ENCODE measurements around the gene ZNF385C.
"Not testable (repeated sequence)": the region's sequence is repeated elsewhere in the genome, so short reads cannot be mapped to it uniquely, and the experiment has no call there.

The ZNF385C gene

DNA sequence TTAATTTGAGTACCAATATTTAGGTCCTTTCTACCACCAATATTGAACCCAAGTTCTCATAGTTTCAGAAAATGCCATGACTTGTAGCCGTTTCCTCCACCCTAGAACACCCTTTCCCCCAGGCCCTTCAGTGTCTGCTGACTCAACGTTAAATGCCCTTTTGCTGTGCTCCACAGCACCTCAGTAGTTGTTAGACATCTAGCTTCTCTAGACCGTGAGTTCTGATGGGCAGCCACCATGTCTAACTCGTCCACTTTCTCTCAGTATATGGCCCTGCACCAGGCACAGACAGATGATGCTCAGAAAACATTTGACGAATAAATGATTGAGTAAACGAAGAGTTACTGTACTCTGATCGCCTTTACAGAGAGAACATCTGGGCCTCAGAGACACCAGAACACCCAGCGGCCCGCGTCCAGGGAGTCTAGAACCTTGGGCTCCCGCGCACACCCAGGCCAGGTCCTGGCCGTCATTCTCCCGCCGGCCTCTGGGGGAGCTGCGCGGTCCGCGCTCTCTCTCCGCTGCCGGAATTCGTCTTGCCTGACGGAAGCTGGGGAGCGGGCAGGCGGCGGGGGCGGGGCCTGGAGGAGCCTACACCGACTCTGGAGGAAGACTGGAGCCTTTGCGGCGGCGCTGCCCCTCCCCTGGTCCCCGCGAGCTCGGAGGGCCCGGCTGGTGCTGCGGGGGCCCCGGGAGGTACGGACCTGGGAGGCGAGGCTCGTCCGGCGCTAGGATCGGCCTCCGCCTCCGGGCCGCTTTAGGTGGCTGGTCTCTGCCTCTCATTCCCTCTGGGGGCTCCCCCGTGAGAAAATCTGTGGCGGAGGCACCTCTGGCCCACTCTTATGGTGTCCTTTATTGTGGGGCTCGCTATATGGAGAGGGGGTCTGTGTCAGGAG, 78.5 kb downstream of the ZNF385C start, which contains the start of gene NKIRAS2:
TSS of gene NKIRAS2 (plus strand) at position 582 of the 896 bp plus-strand sequence. CDS start 1,488 bp downstream, outside the sequence.
- Histone ChIP-seq H3K9ac (ENCODE audit: insufficient read length) (peak within 1 kb of the TSS; percentile 98), H3K27ac (peak within 1 kb of the TSS; percentile 65), H3K36me3 (ENCODE audit: insufficient read depth, low read length) (peaks cover 24% of the 10 kb centered on the region; the same call in 1 of the 2 replicates), H3K4me3 (peak within 1 kb of the TSS; percentile 93), H3K9me3 (ENCODE audit: low read depth, low read length) (no peaks in the 10 kb centered on the region)
- DNase-seq (ENCODE audit: low read depth, low spot score): no peak
- peak; percentile 85 for TF ChIP-seq POLR2AphosphoS5 (IDR thresholded peaks at IDR 0.05; ENCODE audit: borderline replicate concordance, low read depth, low read length)
- TF ChIP-seq FOXP2 (optimal IDR thresholded peaks at IDR 0.05; ENCODE audit: control extremely low read depth, extremely low read length, insufficient read depth): peak; percentile 18
- no peak for TF ChIP-seq EZH2 (IDR thresholded peaks at IDR 0.05)

DNA sequence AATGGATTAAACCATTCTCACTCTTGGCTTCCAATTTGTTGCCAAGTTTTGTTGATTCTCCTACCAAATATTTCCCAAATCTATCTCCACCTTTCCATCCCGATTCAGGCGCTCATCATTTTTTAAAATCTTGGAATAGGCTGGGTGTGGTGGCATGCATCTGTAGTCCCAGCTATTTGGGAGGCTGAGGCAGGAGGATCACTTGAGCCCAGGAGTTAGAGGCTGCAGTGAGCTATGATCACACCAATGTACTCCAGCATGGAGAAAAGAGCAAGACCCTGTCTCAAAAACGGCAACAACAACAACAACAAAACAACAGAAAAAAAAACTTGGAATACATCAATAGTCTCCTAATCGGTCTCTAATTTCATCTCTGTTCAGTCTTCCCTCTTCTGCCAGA, 79.3 kb downstream of the ZNF385C start:
- TF ChIP-seq POLR2AphosphoS5 (IDR thresholded peaks at IDR 0.05; ENCODE audit: borderline replicate concordance, low read depth, low read length) (no peak), FOXP2 (optimal IDR thresholded peaks at IDR 0.05; ENCODE audit: control extremely low read depth, extremely low read length, insufficient read depth) (no peak), EZH2 (IDR thresholded peaks at IDR 0.05) (no peak)
- no peaks in the 10 kb centered on the region for H3K9me3 ChIP-seq (ENCODE audit: low read depth, low read length)
- no peak overlapping the region for H3K4me3 ChIP-seq
- H3K36me3 ChIP-seq (ENCODE audit: insufficient read depth, low read length): peaks cover 18% of the 10 kb centered on the region; the same call in 1 of the 2 replicates
- no peak overlapping the region for H3K9ac ChIP-seq (ENCODE audit: insufficient read length)
- DNase-seq (ENCODE audit: low read depth, low spot score): no peak
- no peak overlapping the region for H3K27ac ChIP-seq

DNA sequence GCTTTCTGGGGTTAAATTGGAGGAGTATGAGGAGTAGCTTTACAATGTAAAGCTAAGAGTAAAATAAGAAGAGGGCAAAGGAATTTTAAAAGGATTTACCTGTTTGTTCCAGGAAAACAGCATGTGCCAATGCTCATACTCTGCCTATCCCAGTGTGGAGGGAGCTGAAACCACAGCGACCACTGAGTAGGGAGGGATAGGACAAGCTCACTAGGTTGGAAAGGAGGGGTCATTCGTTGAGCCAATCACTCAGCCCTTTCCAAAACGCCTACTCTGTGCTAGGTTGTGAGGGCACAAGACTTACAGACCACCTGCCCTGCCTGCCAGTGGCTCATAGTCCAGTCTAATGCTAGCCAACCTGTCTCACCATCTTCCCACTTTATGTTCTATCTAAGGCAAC, 79.9 kb downstream of the ZNF385C start:
- Histone ChIP-seq H3K4me3 (peak overlapping the region; percentile 92), H3K27ac (peak overlapping the region; percentile 93; the same call in 1 of the 2 replicates), H3K9me3 (ENCODE audit: low read depth, low read length) (no peaks in the 10 kb centered on the region), H3K36me3 (ENCODE audit: insufficient read depth, low read length) (peaks cover 12% of the 10 kb centered on the region; the same call in 1 of the 2 replicates), H3K9ac (ENCODE audit: insufficient read length) (peak overlapping the region; percentile 95)
- no peak for DNase-seq (ENCODE audit: low read depth, low spot score)
- TF ChIP-seq FOXP2 (optimal IDR thresholded peaks at IDR 0.05; ENCODE audit: control extremely low read depth, extremely low read length, insufficient read depth): no peak
- TF ChIP-seq EZH2 (IDR thresholded peaks at IDR 0.05): no peak
- no peak for TF ChIP-seq POLR2AphosphoS5 (IDR thresholded peaks at IDR 0.05; ENCODE audit: borderline replicate concordance, low read depth, low read length)

DNA sequence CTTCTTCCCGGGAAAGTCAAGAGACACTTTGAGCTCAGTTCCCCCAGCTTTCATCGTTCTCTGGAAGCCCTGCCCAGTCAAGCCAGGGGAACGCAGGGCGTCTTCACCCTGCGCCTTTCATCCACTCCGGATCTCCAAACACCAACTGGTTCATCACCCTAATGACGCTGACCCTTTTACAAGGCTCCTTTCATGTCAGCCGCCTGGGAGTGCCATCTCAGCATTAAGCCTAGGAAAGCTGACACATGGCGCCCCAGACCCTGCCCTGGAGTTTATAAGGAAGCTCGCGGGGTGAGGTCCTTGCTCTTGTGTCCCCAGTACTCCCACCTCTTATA, 80.4 kb downstream of the ZNF385C start:
- no peaks in the 10 kb centered on the region for H3K9me3 ChIP-seq (ENCODE audit: low read depth, low read length)
- no peak for DNase-seq (ENCODE audit: low read depth, low spot score)
- peak overlapping the region; percentile 92 for H3K4me3 ChIP-seq
- H3K27ac ChIP-seq: peak overlapping the region; percentile 93
- peaks cover 14% of the 10 kb centered on the region; the same call in 1 of the 2 replicates for H3K36me3 ChIP-seq (ENCODE audit: insufficient read depth, low read length)
- TF ChIP-seq EZH2 (IDR thresholded peaks at IDR 0.05) (no peak), FOXP2 (optimal IDR thresholded peaks at IDR 0.05; ENCODE audit: control extremely low read depth, extremely low read length, insufficient read depth) (no peak), POLR2AphosphoS5 (IDR thresholded peaks at IDR 0.05; ENCODE audit: borderline replicate concordance, low read depth, low read length) (no peak)
- peak overlapping the region; percentile 95 for H3K9ac ChIP-seq (ENCODE audit: insufficient read length)

DNA sequence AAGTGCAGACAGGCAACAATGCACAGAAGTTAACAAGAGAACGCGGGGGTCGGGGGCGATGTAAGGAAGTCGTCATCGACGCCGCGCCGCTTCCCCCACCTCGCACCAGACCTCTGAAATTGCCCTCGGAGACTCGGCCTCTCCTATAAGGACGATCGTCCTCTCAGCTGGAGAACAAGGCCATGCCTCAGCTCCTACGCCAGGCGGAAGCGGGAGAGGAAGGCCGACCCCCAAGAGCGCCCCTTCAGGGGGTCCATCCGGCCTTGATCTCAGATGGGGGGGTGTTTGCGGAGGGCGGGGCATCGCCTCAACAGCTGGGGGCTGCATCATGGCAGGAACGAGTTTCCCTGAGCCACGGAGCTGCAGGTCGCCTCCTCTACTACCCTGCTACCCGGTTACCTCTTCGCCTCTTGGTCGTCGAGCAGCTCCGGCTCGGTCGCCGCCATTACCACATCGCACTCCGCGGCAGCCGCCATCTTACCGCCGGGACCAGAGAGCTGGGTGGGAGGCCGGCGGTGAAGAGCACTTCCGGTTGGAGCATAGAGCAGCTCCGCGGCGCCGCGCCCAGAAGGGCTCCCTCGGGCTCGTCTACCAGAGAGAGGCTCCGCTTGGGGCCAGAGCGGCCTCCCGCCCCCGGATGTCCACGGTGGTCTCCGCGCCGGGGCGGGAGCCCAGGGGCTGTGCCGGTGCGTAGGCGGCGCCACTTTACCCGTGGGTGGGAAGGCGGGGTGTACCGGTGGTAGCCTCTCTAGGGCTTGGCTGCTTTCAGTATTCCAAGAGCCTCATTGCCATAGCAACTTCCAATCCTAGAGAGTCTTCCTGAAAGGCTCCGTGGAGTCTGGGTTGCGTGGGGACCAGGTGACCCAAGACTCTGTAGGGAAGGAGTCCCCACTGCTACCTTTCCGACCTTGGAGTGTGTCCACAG, 81.1 kb downstream of the ZNF385C start, which contains the start of gene DNAJC7:
TSS of gene DNAJC7 (minus strand) at position 499 of the 925 bp plus-strand sequence. CDS start at position 476, 23 bp downstream.
- Histone ChIP-seq H3K9me3 (ENCODE audit: low read depth, low read length) (no peaks in the 10 kb centered on the region), H3K9ac (ENCODE audit: insufficient read length) (peak within 1 kb of the TSS; percentile 95), H3K27ac (peak within 1 kb of the TSS; percentile 93), H3K4me3 (peak within 1 kb of the TSS; percentile 92), H3K36me3 (ENCODE audit: insufficient read depth, low read length) (peaks cover 12% of the 10 kb centered on the region; the same call in 1 of the 2 replicates)
- DNase-seq (ENCODE audit: low read depth, low spot score): no peak
- no peak for TF ChIP-seq EZH2 (IDR thresholded peaks at IDR 0.05)
- peak; percentile 88 for TF ChIP-seq POLR2AphosphoS5 (IDR thresholded peaks at IDR 0.05; ENCODE audit: borderline replicate concordance, low read depth, low read length)

DNA sequence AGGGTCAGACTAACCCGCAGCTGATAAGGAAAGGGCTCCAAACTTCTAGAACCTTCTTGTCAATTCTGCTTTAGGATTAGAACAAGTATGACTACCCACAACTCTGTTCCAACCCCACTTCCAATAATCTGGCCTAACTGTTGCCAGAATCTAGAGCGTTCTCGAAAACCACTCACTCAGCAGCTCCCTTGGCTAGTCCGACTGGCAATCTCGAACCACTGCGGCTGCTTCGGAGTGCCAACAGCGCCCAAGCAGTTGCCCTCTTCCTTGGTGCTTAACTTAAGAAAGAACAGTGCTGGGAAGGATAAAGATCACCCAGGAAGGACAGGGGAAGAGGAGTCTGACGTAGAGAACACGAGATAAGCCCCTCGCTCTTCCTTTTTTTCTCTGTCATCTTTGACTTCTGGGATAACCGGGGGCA, 81.9 kb downstream of the ZNF385C start:
- DNase-seq (ENCODE audit: low read depth, low spot score): no peak
- peaks cover 13% of the 10 kb centered on the region for H3K36me3 ChIP-seq (ENCODE audit: insufficient read depth, low read length)
- H3K9ac ChIP-seq (ENCODE audit: insufficient read length): peak overlapping the region; percentile 95
- no peaks in the 10 kb centered on the region for H3K9me3 ChIP-seq (ENCODE audit: low read depth, low read length)
- H3K4me3 ChIP-seq: peak overlapping the region; percentile 92
- TF ChIP-seq EZH2 (IDR thresholded peaks at IDR 0.05) (no peak), POLR2AphosphoS5 (IDR thresholded peaks at IDR 0.05; ENCODE audit: borderline replicate concordance, low read depth, low read length) (no peak), FOXP2 (optimal IDR thresholded peaks at IDR 0.05; ENCODE audit: control extremely low read depth, extremely low read length, insufficient read depth) (no peak)
- H3K27ac ChIP-seq: peak overlapping the region; percentile 93

DNA sequence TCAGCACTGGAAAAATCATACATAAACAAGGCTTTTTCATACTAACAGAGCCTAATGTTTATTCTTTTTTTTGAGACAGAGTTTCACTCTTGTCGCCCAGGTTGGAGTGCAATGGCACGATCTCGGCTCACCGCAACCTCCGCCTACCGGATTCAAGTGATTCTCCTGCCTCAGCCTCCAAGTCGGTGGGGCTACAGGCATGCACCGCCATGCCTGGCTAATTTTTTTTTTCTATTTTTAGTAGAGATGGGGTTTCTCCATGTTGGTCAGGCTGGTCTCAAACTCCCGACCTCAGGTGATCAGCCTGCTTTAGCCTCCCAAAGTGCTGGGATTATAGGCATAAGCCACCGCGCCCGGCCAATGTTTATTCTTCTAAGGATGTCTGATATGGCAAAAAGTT, 84.5 kb downstream of the ZNF385C start:
- H3K4me3 ChIP-seq: not testable (repeated sequence)
- H3K27ac ChIP-seq: 0 out of 2 replicates have a peak overlapping the region, but pooled peaks have one; percentile 53

DNA sequence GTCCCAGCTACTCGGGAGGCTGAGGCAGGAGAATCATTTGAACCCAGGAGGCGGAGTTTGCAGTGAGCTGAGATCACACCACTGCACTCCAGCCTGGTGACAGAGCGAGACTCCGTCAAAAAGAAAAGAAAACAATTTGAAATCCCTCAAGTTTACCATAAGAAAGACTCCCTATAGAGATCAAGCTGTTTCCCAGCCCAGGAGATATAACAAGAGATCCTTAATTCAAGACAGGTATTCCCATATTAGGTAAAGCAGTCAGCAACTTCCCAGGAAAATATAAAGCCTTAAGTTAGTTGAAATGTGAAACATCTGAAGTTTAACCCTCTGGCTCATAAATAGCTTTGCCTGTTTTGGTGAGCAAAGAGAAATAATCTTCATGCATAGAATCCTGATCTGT, 85.9 kb downstream of the ZNF385C start:
- H3K9me3 ChIP-seq (ENCODE audit: low read depth, low read length); DNase-seq (ENCODE audit: low read depth, low spot score); H3K4me3 ChIP-seq; H3K27ac ChIP-seq; H3K9ac ChIP-seq (ENCODE audit: insufficient read length): not testable (repeated sequence)
- H3K36me3 ChIP-seq (ENCODE audit: insufficient read depth, low read length): peaks cover 29% of the 10 kb centered on the region

More for the DNA sequence above, 84.5 kb downstream of the ZNF385C start:
- peaks cover 27% of the 10 kb centered on the region for H3K36me3 ChIP-seq (ENCODE audit: insufficient read depth, low read length)
- not testable (repeated sequence) for DNase-seq (ENCODE audit: low read depth, low spot score); H3K9me3 ChIP-seq (ENCODE audit: low read depth, low read length); H3K9ac ChIP-seq (ENCODE audit: insufficient read length)
